Stimulated activated CD8-positive, alpha-beta memory T cell treated with anti-CD3 and anti-CD28 coated beads, Interleukin-7, amount 100 ng/mL, for 48 hours (primary cell): Measurements from ENCODE around the gene UGCG.
"Not testable (repeated sequence)": the region's sequence is repeated elsewhere in the genome, so short reads cannot be mapped to it uniquely, and the experiment has no call there.

Experiments
- DNase-seq, 2 donors: peaks; one replicate each; pipeline ENCODE4 v3.0.0-alpha.2; 2020; ENCODE audit warnings: low read depth in 1 of 2; ENCODE audit errors: extremely low read depth in 1 of 2

UGCG gene

DNA sequence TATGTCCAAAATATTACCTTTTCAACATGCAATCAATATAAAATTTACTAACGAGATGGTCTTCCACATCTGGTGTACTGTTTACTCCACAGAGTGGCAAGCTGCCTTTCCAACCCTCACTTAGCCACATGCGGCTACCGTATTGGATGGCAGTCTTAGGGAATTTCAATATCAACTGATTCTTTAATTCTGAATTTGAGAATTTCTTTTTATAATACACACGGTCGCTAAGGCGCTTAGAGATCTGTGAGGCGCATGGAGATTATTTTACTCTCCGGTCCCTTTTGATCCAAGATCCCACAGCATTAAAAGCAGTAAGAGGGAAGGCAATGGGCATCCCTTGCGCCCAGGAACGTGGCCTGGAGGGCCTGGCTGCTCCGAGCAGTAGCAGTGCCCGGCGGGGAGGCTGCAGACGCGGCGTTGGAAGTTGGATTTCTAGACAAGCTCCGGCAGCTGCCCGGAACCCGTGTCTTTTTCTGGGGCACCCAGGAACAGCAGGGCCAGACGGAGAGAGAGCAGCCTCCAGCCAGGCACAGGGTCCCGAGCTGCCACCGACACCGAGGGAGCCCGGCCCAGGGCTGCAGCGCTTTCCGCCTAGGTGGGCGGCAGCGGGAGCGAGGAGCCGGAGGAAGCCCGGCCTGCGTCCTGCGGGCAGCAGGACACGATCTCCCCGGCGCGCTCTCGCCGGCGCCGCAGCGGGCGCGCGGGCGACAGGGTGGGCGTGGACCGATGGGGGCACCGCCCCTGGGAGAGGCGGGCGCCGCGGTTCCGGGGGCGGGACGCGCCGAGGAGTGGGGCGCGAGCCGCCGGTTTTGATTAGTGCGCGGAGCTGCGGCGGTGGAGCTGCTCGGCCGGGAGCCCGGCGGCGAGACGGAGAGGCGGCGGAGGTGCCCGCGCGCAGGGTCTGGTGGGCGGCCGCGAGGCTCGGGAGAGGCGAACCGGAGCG is at the start of gene UGCG:
UGCG (plus strand) TSS at position 819 of the 946 bp plus-strand sequence. CDS start 402 bp downstream, outside the sequence.
- peak; percentile 73 to 81 for DNase-seq

GRCh38 chr9:111851553-111851952 is 45.1 kb upstream of the UGCG start:
- no peak for DNase-seq

- DNase-seq: no peak
These were observed 44.3 kb upstream of the UGCG start for GRCh38 chr9:111852291-111852690.

DNA sequence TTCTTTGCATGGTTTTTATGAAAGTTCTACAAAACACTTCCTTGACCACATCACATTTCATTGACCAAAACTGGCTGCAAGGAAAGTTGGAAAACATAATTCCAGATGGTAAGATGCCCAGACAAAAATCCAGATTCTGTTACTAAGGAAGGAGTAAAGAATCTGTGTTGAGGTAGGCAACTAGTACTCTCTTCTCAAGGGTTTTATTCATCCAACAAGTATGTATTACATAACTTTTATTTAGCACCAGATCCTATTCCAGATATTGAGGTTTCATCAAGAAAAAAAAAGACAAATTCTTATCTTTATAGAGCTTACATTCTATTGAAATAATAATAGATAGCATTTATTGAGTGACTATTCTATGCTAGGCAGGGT is 43.2 kb upstream of the UGCG start:
- no peak for DNase-seq

GRCh38 chr9:111854799-111855198 is 41.8 kb upstream of the UGCG start:
- no peak for DNase-seq

- no peak for DNase-seq
These were observed 38.9 kb upstream of the UGCG start for GRCh38 chr9:111857555-111858211.

- DNase-seq: no peak
These were observed 36.2 kb upstream of the UGCG start for GRCh38 chr9:111860443-111860842.

DNA sequence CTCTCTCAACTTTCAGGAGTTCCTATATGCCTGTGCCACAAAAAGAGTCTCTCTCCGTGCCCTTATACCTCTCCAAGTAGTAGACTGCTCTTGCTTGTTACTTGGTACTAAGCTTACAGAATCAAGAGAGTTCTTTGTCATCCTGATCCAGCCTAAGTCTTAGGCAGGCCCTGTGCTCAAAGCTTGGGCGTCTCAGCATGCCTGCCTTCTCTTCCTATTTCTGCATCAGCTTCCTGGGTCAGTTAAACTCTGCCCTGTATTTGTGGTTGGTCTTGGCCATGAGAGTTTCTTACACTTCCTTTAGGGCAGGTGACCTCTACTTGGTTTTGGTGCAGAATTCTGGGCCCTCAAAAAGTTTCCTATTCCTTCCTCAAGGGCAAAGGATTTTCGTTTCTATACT is 33.0 kb upstream of the UGCG start:
- no peak for DNase-seq

- no peak for DNase-seq
These were observed 29.6 kb upstream of the UGCG start for GRCh38 chr9:111866976-111867375.

GRCh38 chr9:111868475-111868874 is 28.1 kb upstream of the UGCG start:
- DNase-seq: no peak

- DNase-seq: peak; percentile 26 to 61
These were observed 25.7 kb upstream of the UGCG start for GRCh38 chr9:111870774-111871498.

GRCh38 chr9:111871499-111871855 is 25.1 kb upstream of the UGCG start:
- DNase-seq: no peak

- no peak for DNase-seq
These were observed 23.7 kb upstream of the UGCG start for GRCh38 chr9:111872886-111873285.

DNA sequence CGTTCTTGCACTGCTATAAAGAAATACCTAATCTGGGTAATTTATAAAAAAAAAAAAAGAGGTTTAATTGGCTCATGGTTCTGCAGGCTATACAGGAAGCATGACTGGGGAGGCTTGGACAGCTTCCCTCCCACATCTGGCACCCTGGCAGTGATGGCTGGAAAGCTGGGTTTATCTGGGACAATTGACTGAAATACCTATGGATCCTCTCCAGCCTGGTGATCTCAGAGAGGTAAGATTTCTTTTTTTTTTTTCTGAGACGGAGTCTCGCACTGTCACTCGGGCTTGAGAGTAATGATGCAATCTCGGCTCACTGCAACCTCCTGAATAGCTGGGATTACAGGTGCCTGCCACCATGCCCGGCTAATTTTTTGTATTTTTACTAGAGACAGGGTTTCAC is 22.7 kb upstream of the UGCG start:
- no peak for DNase-seq

- no peak for DNase-seq
These were observed 22.1 kb upstream of the UGCG start for GRCh38 chr9:111874500-111874899.

DNA sequence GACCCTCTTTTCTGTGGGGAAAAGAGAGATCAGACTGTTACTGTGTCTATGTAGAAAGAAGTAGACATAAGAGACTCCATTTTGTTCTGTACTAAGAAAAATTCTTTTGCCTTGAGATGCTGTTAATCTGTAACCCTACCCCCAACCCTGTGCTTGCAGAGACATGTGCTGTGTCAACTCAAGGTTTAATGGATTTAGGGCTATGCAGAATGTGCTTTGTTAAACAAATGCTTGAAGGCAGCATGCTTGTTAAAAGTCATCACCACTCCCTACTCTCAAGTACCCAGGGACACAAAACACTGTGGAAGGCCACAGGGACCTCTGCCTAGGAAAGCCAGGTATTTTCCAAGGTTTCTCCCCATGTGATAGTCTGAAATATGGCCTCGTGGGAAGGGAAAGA is 21.3 kb upstream of the UGCG start:
- DNase-seq: not testable (repeated sequence)

GRCh38 chr9:111875691-111876090 is 20.9 kb upstream of the UGCG start:
- not testable (repeated sequence) for DNase-seq

GRCh38 chr9:111876179-111876578 is 20.4 kb upstream of the UGCG start:
- no peak for DNase-seq

DNA sequence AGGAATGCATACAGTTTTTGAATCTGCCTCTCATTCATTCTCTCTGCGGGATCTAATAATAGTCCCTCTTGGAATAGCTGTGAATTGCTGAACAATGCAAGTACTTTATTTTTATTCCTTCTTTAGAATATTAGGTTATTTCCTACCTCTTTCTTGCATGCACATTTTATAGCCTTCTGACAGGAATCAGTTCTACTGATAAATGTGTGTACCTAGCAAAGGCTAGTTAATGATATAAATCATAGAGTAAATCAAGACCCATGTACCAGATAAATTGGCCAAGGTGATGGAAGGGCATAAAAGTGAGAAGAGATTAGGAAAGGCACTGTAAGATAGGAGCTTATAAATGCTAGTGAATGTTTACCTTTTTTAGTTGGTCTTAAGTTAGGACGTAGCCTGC is 19.2 kb upstream of the UGCG start:
- no peak for DNase-seq

GRCh38 chr9:111878946-111879345 is 17.7 kb upstream of the UGCG start:
- no peak for DNase-seq

- DNase-seq: no peak
These were observed 9.5 kb upstream of the UGCG start for GRCh38 chr9:111886983-111887718.
